ENCODE measurements around the gene HECTD2. TPM values are rescaled to one million over a fixed set of nuclear protein-coding genes. Genes with fewer than 3 reads are reported as not detected.

HECTD2 gene
- total and polyA plus RNA-seq, 2 of the 8 experiments (the other 6 are each of a cell fraction or from before 2014, with no cell fraction given): 5.7 to 11.9 TPM

GRCh38 chr10:91418416-91418815 lies 8.3 kb downstream of the HECTD2 start:
- no peak overlapping the region for H3K4me3 ChIP-seq (ENCODE audit: extremely low read depth in 1 of 4, insufficient read depth in 2 of 4, low read depth in 3 of 4, low read length in 4 of 4)
- no peak overlapping the region for H4K91ac ChIP-seq (replicated peaks; ENCODE audit: insufficient read length, low read length)
- H3K23ac ChIP-seq (ENCODE audit: insufficient read length): no peak overlapping the region
- no peaks in the 10 kb centered on the region for H3K27me3 ChIP-seq (replicated peaks in 1 of 4; ENCODE audit: control insufficient read depth in 3 of 4, extremely low read depth in 1 of 4, insufficient read depth in 3 of 4, low read length in 3 of 4)
- no peak overlapping the region for H3K9ac ChIP-seq (replicated peaks in 1 of 4; ENCODE audit: extremely low read depth in 1 of 4, low read depth in 3 of 4, low read length in 3 of 4)
- no peaks in the 10 kb centered on the region for H3K79me1 ChIP-seq (ENCODE audit: low read depth, low read length)
- no peak overlapping the region for H2BK12ac ChIP-seq (ENCODE audit: low read depth, low read length)
- H3K18ac ChIP-seq (ENCODE audit: extremely low read depth, low read length): no peak overlapping the region
- H4K8ac ChIP-seq (ENCODE audit: extremely low read depth, insufficient read depth, low read length): no peak overlapping the region
- H2BK5ac ChIP-seq (ENCODE audit: low read depth, low read length): no peak overlapping the region
- H2BK120ac ChIP-seq (replicated peaks; ENCODE audit: low read depth, low read length): no peak overlapping the region
- peaks cover 0 to 3% (median 0%) of the 10 kb centered on the region in 4 experiments; a peak in 1 of 7 replicates for H3K4me1 ChIP-seq (replicated peaks in 1 of 4; ENCODE audit: control insufficient read depth in 3 of 4, insufficient read depth in 4 of 4, low read length in 3 of 4)
- H3K9me3 ChIP-seq (ENCODE audit: insufficient read depth in 2 of 2, low read depth in 1 of 2, low read length in 1 of 2): no peaks in the 10 kb centered on the region
- no peak overlapping the region for H2BK15ac ChIP-seq (ENCODE audit: low read length)
- H3K36me3 ChIP-seq (ENCODE audit: control insufficient read depth in 2 of 4, insufficient read depth in 4 of 4, low read length in 3 of 4): no peaks in the 10 kb centered on the region
- no peak overlapping the region for H3K4me2 ChIP-seq (ENCODE audit: insufficient read depth in 1 of 2, low read depth in 2 of 2, low read length in 2 of 2)
- 88% methylated on average over 2 of the region's 2 CpGs; no CpG with 5 or more reads in 1 of the 2 experiments for whole genome bisulfite sequencing, 2 experiments (ENCODE audit: extremely low coverage in 1 of 2, insufficient coverage in 1 of 2, insufficient read length in 1 of 2, insufficient replicate concordance in 2 of 2, low coverage in 1 of 2, low lambda C conversion rate in 2 of 2, missing lambda C conversion rate in 1 of 2)
- no peak overlapping the region for H3K56ac ChIP-seq (replicated peaks; ENCODE audit: insufficient read length, low read depth, low read length)
- no peak overlapping the region for H2BK20ac ChIP-seq (ENCODE audit: low read length)
- CTCF ChIA-PET (ENCODE audit: partially characterized antibody): no interaction called here
- FAIRE-seq: no peak
- no peak overlapping the region for H2AFZ ChIP-seq (ENCODE audit: low read length)
- H3K23me2 ChIP-seq (ENCODE audit: low read depth, low read length): peaks cover 2% of the 10 kb centered on the region; the same call in 1 of the 2 replicates
- H3K27ac ChIP-seq (ENCODE audit: low read depth, low read length): no peak overlapping the region
- H3K4ac ChIP-seq (replicated peaks; ENCODE audit: insufficient read length, low read depth, low read length): no peak overlapping the region
- H3K79me2 ChIP-seq (ENCODE audit: control insufficient read depth in 1 of 2, insufficient read depth in 2 of 2, low read length in 2 of 2): peaks cover 0 to 24% of the 10 kb centered on the region in 2 experiments; a peak in 2 of 4 replicates
- H4K20me1 ChIP-seq (replicated peaks in 1 of 2; ENCODE audit: control insufficient read depth in 1 of 2, insufficient read depth in 2 of 2, low read length in 2 of 2): peaks cover 0 to 4% of the 10 kb centered on the region in 2 experiments
- H2AK5ac ChIP-seq (ENCODE audit: low read depth, low read length): no peak overlapping the region
- POLR2A ChIA-PET (ENCODE audit: partially characterized antibody): interaction anchor here (0.6 to 1.0 kb wide), 2 partner anchors 8 to 246 kb away, joined by 3 read pairs; no protein-coding TSS in a partner anchor
- H4K5ac ChIP-seq (ENCODE audit: insufficient read length, low read depth, low read length): no peak overlapping the region
- no peak overlapping the region for H3K14ac ChIP-seq (ENCODE audit: insufficient read length)
- DNase-seq (ENCODE audit: low read depth in 1 of 2, low spot score in 2 of 2): no peak
- TF ChIP-seq GTF2F1 (IDR thresholded peaks at IDR 0.05; ENCODE audit: borderline replicate concordance, low read depth, low read length) (no peak), RNF2 (IDR thresholded peaks at IDR 0.05; ENCODE audit: borderline replicate concordance, low read depth, low read length, missing control alignments, poor library complexity, severe bottlenecking) (no peak), POLR2A (IDR thresholded peaks at IDR 0.05; ENCODE audit: control extremely low read depth in 1 of 2, low read depth in 2 of 2, low read length in 2 of 2) (no peak), SIX5 (IDR thresholded peaks at IDR 0.05; ENCODE audit: low read depth, low read length) (no peak), SUZ12 (IDR thresholded peaks at IDR 0.05; ENCODE audit: low read length) (no peak), HDAC6 (IDR thresholded peaks at IDR 0.05; ENCODE audit: low read depth, low read length) (no peak), ASH2L (IDR thresholded peaks at IDR 0.05; ENCODE audit: low read length) (no peak), SP4 (IDR thresholded peaks at IDR 0.05; ENCODE audit: low read length) (no peak), PHF8 (conservative IDR thresholded peaks at IDR 0.05; ENCODE audit: low read depth, low read length) (no peak), YY1 (IDR thresholded peaks at IDR 0.05; ENCODE audit: low read depth, low read length) (no peak), SRF (IDR thresholded peaks at IDR 0.05; ENCODE audit: low read depth, low read length) (no peak)
- TF ChIP-seq, protein P1, sequence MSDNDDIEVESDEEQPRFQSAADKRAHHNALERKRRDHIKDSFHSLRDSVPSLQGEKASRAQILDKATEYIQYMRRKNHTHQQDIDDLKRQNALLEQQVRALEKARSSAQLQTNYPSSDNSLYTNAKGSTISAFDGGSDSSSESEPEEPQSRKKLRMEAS (IDR thresholded peaks at IDR 0.05): no peak

Data from H1 (cell line).